ENCODE data around the gene ARL14.

The ARL14 gene

DNA sequence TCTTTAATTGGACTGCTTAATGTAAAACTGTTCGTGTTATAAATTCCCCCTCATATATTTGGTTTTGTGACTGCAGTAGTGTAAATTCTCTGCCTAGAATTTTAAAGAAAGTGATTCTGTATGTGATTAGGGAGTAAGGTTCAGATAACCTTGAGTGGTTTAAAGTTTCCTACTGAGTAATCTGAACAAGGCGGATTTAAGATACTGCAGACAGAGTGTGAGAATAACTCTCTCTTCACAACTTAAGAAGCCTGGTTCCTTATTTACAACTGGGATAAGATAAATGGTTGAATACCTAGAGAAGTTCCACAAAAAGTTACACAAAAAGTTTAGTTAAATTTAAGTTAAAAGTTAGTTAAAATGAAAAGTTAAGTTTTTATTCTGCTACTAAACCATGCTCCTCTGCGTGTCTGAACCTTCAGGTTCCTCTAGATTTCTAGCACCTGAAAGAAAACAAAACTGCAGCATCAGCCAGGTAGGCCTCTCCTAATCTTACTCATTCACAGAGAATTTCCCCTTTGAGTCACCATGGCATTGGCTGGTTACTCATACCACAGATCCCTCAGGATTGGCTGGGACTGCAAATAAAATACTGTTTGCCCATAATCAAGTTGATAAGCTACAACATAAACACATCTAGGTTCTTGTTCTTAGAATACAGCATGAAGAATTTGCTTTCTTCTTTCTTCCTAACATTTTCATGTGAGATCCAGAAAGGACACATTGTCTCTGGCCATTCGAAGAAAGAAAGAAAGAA is at the start of gene ARL14:
TSS of gene ARL14 (plus strand) at position 614 of the 757 bp plus-strand sequence. CDS start 187 bp downstream, outside the sequence.
- DNase-seq (ENCODE audit: insufficient read length, low spot score) (no peak), FAIRE-seq (no peak)

GRCh38 chr3:160629491-160629890 is 47.5 kb upstream of the ARL14 start:
- DNase-seq (ENCODE audit: insufficient read length, low spot score) = no peak
- FAIRE-seq = no peak

- FAIRE-seq = no peak
- DNase-seq (ENCODE audit: insufficient read length, low spot score) = no peak
Measured at GRCh38 chr3:160633361-160634083, 43.4 kb upstream of the ARL14 start.

DNA sequence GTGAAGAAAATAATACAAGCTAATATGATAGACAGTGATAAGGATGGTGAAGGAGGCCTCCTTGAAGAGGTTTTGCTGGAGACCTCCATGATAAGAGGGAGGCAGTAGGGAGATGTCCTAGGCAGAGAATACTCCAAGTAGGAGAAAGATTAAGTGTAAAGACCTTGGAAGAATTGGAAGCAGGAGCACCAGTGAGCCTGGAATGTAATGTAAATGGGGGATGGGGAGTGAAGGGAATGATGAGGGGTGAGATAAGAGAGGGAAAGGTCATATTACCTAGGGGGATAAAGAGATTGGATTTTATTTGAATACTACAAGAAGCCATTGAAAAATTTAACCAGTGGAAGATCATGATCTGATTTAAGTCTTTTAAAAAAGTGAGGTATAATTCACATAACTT is 41.7 kb upstream of the ARL14 start:
- DNase-seq (ENCODE audit: insufficient read length, low spot score) (no peak), FAIRE-seq (no peak)

GRCh38 chr3:160637086-160637485 is 39.9 kb upstream of the ARL14 start:
- no peak for DNase-seq (ENCODE audit: insufficient read length, low spot score)
- FAIRE-seq = no peak

GRCh38 chr3:160638184-160638583 is 38.8 kb upstream of the ARL14 start:
- no peak for FAIRE-seq
- DNase-seq (ENCODE audit: insufficient read length, low spot score) = no peak

DNA sequence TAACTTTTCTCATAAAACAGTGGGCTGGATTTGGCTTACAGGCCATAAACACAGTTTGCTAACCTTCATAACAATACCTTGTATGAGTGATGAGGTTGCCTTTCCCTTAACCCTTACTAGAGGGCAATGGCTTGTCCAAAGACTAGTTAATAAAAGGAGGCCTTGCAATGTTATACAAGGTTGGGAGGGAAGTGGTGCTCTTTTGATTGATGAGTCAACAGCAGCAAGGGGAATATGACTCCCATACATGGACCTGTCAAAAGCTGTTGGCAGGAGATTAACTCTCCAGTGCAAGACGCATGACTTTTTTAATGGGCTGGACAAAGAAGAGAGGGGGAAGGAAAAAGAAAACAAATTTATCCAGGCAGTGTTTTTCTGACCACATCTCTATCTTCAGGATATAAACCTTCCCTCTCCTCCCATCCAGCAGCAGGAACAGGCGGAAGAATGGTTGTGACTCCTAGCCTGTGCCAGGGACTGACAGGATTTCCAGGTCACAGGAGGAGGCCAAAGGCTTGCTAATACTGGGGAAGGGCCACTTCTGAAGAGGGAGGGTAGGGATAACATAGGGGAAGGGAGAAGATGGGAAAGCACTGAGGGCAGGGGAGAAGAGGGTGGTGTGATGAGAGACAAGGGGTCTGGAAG is 35.2 kb upstream of the ARL14 start:
- no peak for DNase-seq (ENCODE audit: insufficient read length, low spot score)
- FAIRE-seq = no peak

DNA sequence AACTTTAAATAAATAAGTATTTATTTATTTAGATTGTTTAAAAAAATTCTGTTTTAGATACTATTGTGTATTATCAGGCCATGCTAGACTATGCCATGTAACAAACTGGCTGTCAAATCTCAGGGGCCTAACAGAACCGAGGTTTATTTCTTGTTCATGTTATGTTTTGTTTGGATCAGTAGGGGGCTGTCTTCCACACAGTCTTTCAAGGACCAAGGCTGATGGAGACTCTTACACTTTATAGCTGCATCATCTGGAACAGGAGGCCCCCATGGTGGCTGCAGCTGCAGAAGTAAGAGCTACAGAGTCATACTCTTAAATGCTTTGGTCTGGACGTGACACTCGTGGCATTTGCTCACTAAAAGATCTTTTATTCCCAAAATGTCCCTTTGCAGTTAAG is 33.0 kb upstream of the ARL14 start:
- DNase-seq (ENCODE audit: insufficient read length, low spot score) = no peak

GRCh38 chr3:160644491-160644890 is 32.5 kb upstream of the ARL14 start:
- FAIRE-seq (no peak), DNase-seq (ENCODE audit: insufficient read length, low spot score) (no peak)

More for the DNA sequence above, 33.0 kb upstream of the ARL14 start:
- FAIRE-seq = no peak

DNA sequence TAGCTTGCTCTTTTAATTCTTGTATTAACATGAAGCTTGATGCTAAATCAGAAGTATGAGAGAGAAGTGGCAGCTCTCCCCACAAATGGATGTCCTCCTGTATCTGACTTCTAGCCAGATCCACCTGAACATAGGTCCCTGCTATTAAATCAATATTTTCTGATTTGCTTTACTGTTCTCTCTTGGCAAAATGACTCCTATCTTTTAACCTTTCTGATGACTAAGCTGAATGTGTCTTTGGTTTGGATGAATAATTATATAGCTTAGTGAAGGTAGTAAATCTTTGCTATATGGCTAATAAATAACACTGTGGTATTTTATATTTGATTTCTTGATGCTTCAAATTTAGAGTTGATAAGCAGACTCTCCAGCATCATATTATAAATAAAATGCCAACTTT is 28.3 kb upstream of the ARL14 start:
- DNase-seq (ENCODE audit: insufficient read length, low spot score) (no peak), FAIRE-seq (no peak)

GRCh38 chr3:160649596-160649995 is 27.4 kb upstream of the ARL14 start:
- no peak for FAIRE-seq
- DNase-seq (ENCODE audit: insufficient read length, low spot score) = no peak

DNA sequence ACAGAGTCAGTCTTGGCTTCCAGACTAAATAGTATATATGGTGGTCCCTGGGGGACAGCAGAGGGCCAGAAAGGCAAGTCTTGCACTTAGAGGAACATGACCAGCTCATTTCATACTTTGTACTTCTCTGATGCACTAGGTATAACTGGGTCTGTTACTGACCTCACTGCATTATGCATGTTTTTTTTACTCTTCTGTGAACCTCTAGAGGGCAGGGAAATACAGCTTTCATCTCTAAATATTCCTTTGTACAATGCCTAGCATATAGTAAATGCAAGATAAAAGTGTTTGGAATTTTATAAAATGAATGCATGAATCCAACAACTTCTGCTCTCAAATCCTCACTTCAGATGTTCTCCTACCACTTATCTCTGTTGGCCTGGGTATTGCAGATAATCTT is 23.4 kb upstream of the ARL14 start:
- no peak for FAIRE-seq
- DNase-seq (ENCODE audit: insufficient read length, low spot score) = no peak

DNA sequence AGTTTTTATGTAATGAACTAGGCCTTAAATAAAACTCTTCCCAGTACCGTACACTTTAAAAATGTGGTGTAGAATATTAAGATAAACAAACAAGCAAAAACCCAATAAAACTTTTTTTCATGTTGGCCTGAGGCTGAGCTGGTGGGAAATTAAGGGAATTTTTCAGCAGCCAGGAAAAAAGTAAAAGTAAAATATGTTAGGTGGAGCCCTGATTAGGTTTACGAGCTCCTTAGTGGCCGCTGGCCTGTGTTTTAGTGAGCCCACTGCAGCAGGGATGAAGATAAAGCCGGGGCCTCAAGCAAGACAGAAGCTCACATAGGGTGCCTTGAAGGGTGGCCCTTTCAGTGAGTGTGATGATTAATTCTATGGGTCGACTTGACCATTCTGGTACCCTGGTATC is 16.1 kb upstream of the ARL14 start:
- FAIRE-seq (no peak), DNase-seq (ENCODE audit: insufficient read length, low spot score) (no peak)

GRCh38 chr3:160661660-160662059 is 15.3 kb upstream of the ARL14 start:
- no peak for FAIRE-seq

DNA sequence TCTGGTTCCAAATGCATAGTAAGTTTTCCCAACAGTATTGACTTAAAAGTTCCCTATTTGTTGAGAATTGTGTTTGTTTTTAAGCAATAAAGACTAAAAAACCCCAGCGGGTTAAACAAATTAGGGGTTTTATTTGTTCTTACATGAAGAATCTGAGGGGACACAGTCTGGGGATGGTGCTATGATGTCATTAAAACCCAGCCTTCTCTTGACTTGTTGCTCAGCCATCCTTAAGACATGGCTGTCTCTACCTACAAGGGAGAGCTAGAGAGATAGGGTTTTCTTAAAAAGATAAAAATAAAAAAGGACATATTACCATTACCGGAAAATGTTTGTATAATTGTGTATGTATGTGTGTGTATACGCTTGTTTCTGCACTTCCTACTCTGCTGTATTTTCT is 11.7 kb upstream of the ARL14 start:
- no peak for DNase-seq (ENCODE audit: insufficient read length, low spot score)
- no peak for FAIRE-seq

More at GRCh38 chr3:160661660-160662059, 15.3 kb upstream of the ARL14 start:
- DNase-seq (ENCODE audit: insufficient read length, low spot score) = no peak

DNA sequence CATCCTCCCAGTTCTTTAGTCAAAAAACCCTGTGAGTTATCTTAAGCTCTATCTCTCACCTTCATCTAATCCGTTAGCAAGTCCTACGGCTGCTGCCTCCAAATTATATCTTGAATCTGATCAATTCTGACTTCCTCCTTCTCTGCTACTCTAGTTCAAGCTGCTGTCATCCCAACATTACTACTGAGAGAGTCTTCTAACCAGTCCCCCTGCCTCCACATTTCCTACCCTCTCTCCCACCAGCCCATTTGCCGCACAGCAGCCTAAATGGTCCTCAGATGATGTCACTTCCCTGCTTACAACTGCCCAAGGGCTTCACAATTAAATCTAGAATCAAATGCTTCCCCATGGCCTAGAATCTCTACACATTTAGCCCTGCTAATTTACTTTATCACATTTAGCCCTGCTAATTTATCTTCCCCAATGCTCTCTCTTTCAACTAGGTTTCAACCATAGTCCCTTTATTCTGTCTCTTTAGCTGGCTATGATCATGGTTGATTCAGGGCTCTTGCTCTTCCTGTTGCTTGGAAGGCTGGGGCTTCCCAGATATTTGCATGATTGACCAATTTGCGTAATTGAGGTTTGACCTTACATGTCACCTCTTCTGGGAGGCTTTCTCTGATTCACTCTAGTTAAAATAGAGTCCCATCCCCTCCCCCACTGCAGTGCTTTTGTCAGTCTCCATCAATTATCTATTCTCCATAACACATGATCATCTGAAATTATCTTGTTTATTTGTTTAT is 11.0 kb upstream of the ARL14 start:
- peak; percentile 88 for FAIRE-seq

GRCh38 chr3:160667452-160667851 is 9.5 kb upstream of the ARL14 start:
- FAIRE-seq (no peak), DNase-seq (ENCODE audit: insufficient read length, low spot score) (no peak)

More for the DNA sequence above, 11.0 kb upstream of the ARL14 start:
- no peak for DNase-seq (ENCODE audit: insufficient read length, low spot score)

GRCh38 chr3:160668454-160668853 is 8.5 kb upstream of the ARL14 start:
- no peak for DNase-seq (ENCODE audit: insufficient read length, low spot score)
- no peak for FAIRE-seq

DNA sequence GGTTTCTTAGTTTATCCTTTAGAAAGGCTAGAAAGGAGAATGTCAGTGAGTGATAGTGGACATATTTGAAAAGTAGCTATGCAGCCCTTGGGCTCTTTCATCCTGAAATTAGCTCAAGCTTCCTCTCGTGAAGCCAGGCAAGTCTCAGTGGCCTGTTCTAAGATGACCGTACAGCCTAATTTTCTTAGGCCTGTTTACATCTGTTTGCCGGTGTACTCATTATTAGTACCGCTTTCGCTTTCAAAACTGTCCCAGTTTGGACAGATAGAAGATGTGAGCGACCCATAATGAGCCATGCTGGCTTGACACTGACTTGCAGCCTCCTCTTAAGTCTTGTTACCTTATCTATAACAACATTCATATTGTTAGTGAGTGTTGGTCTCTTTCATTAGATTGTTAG is 5.7 kb upstream of the ARL14 start:
- no peak for DNase-seq (ENCODE audit: insufficient read length, low spot score)
- no peak for FAIRE-seq

- FAIRE-seq (no peak), DNase-seq (ENCODE audit: insufficient read length, low spot score) (no peak)
Measured at GRCh38 chr3:160671995-160672394, 5.0 kb upstream of the ARL14 start.

- DNase-seq (ENCODE audit: insufficient read length, low spot score) = no peak
- no peak for FAIRE-seq
Measured at GRCh38 chr3:160673188-160673587, 3.8 kb upstream of the ARL14 start.
